PC-9 (cell line): ENCODE data around the gene FASTK.

Experiments used
- EZH2 ChIP-seq: fragments of 200-600 bp; sonication (generic); IDR thresholded peaks from 2 replicates; pipeline ENCODE4 v1.8.0; 2017; ENCODE audit warnings: antibody characterized with exemption, low read depth
- TF ChIP-seq, protein P1 (sequence below): fragments of 200-600 bp; sonication (generic); conservative IDR thresholded peaks from 2 replicates; pipeline ENCODE4 v1.6.1; 2017; ENCODE audit warnings: mixed run types, antibody characterized with exemption, mild to moderate bottlenecking, moderate library complexity

DNA sequence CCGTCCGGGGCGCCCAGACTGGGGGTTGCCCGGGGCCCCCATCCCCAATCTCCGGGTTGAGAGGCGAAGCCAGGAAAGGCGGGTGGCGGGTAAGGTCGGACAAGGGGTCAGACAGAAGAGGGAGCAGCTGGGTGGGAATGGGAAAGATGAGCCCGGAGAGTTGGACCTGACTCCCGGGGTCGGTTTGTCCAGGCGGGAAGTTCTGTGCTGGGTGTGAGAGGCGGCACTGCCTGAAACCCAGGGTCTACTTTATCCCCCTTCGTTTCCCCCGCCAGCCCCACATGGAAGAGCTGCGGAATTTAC is 20.5 kb downstream of the FASTK start:
- no peak for TF ChIP-seq EZH2
- TF ChIP-seq, protein P1, sequence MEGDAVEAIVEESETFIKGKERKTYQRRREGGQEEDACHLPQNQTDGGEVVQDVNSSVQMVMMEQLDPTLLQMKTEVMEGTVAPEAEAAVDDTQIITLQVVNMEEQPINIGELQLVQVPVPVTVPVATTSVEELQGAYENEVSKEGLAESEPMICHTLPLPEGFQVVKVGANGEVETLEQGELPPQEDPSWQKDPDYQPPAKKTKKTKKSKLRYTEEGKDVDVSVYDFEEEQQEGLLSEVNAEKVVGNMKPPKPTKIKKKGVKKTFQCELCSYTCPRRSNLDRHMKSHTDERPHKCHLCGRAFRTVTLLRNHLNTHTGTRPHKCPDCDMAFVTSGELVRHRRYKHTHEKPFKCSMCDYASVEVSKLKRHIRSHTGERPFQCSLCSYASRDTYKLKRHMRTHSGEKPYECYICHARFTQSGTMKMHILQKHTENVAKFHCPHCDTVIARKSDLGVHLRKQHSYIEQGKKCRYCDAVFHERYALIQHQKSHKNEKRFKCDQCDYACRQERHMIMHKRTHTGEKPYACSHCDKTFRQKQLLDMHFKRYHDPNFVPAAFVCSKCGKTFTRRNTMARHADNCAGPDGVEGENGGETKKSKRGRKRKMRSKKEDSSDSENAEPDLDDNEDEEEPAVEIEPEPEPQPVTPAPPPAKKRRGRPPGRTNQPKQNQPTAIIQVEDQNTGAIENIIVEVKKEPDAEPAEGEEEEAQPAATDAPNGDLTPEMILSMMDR, result peak; percentile 42; the same call in 1 of the 2 replicates
